ENCODE results near the gene OR1F1. TPM values are rescaled to one million over a fixed set of nuclear protein-coding genes. Genes with fewer than 3 reads are reported as not detected.
"Not testable (repeated sequence)": the region's sequence is repeated elsewhere in the genome, so short reads cannot be mapped to it uniquely, and the experiment has no call there.

Gene OR1F1
- total and polyA plus RNA-seq, 2 donors (not counting 1 experiment from before 2014, with no cell fraction given), result not detected

GRCh38 chr16:3138342-3138741 lies 49.7 kb upstream of the OR1F1 start:
- Histone ChIP-seq H3K79me2 (ENCODE audit: control insufficient read depth, insufficient read depth, low read length) (peaks cover 21% of the 10 kb centered on the region), H2AFZ (ENCODE audit: insufficient read depth, low read depth, low read length, poor library complexity, severe bottlenecking) (no peak overlapping the region), H3K27ac (ENCODE audit: low read length in 2 of 2) (no peak overlapping the region), H4K20me1 (ENCODE audit: control insufficient read depth, insufficient read depth, low read length, poor library complexity, severe bottlenecking) (no peaks in the 10 kb centered on the region), H3K27me3 (replicated peaks in 1 of 4; ENCODE audit: control extremely low read depth in 1 of 4, control insufficient read depth in 3 of 4, insufficient read depth in 4 of 4, low read length in 3 of 4) (no peaks in the 10 kb centered on the region), H3K4me3 (ENCODE audit: control extremely low read depth in 1 of 5, extremely low read depth in 1 of 5, insufficient read depth in 1 of 5, low read depth in 2 of 5, low read length in 4 of 5) (no peak overlapping the region), H3K36me3 (replicated peaks in 1 of 2; ENCODE audit: control extremely low read depth in 1 of 2, control insufficient read depth in 1 of 2, extremely low read depth in 1 of 2, insufficient read depth in 2 of 2, low read length in 1 of 2) (peaks cover 0 to 28% of the 10 kb centered on the region in 2 experiments), H3K4me2 (replicated peaks; ENCODE audit: low read depth, low read length, poor library complexity, severe bottlenecking) (no peak overlapping the region), H3K4me1 (ENCODE audit: control insufficient read depth in 2 of 2, insufficient read depth in 2 of 2, low read length in 2 of 2) (peaks cover 13 to 18% of the 10 kb centered on the region in 2 donors), H3K9ac (ENCODE audit: low read length) (no peak overlapping the region), H3K9me3 (ENCODE audit: control extremely low read depth in 1 of 3, control insufficient read depth in 2 of 3, insufficient read depth in 1 of 3, low read length in 2 of 3) (peaks cover 0 to 4% (median 0%) of the 10 kb centered on the region in 3 donors)
- CTCF ChIA-PET, result interaction anchor here (0.6 to 2.3 kb wide), 2 partner anchors 9 to 43 kb away, joined by 5 to 10 read pairs; no protein-coding TSS in a partner anchor
- WGBS (ENCODE audit: insufficient coverage), result 92% methylated on average over 21 of the region's 21 CpGs
- Mint-ChIP-seq H3K4me1 (peaks cover 18% of the 10 kb centered on the region), H3K27ac (no peak overlapping the region), H3K4me3 (no peak overlapping the region), H3K27me3 (no peaks in the 10 kb centered on the region), H3K9me3 (ENCODE audit: insufficient read depth) (no peaks in the 10 kb centered on the region)
- no peak for DNase-seq
- intact Hi-C loops (cut with micrococcal nuclease), result no loop called here
- POLR2A ChIA-PET, result no interaction called here
- no peak for TF ChIP-seq CTCF (IDR thresholded peaks at IDR 0.05)
- no peak for TF ChIP-seq EZH2 (IDR thresholded peaks at IDR 0.05; ENCODE audit: borderline replicate concordance, insufficient read depth, low read depth, low read length, poor library complexity, severe bottlenecking)
- ATAC-seq (ENCODE audit: low read depth), result no peak

- Histone ChIP-seq H2AFZ (ENCODE audit: insufficient read depth, low read depth, low read length, poor library complexity, severe bottlenecking) (no peak overlapping the region), H3K4me3 (ENCODE audit: control extremely low read depth in 1 of 5, extremely low read depth in 1 of 5, insufficient read depth in 1 of 5, low read depth in 2 of 5, low read length in 4 of 5) (no peak overlapping the region), H3K27ac (ENCODE audit: low read length in 2 of 2) (no peak overlapping the region), H4K20me1 (ENCODE audit: control insufficient read depth, insufficient read depth, low read length, poor library complexity, severe bottlenecking) (no peaks in the 10 kb centered on the region), H3K4me2 (replicated peaks; ENCODE audit: low read depth, low read length, poor library complexity, severe bottlenecking) (no peak overlapping the region), H3K4me1 (ENCODE audit: control insufficient read depth in 2 of 2, insufficient read depth in 2 of 2, low read length in 2 of 2) (peaks cover 10 to 14% of the 10 kb centered on the region in 2 donors), H3K9ac (ENCODE audit: low read length) (no peak overlapping the region), H3K36me3 (replicated peaks in 1 of 2; ENCODE audit: control extremely low read depth in 1 of 2, control insufficient read depth in 1 of 2, extremely low read depth in 1 of 2, insufficient read depth in 2 of 2, low read length in 1 of 2) (peaks cover 0 to 28% of the 10 kb centered on the region in 2 experiments), H3K9me3 (ENCODE audit: control extremely low read depth in 1 of 3, control insufficient read depth in 2 of 3, insufficient read depth in 1 of 3, low read length in 2 of 3) (peaks cover 0 to 4% (median 0%) of the 10 kb centered on the region in 3 donors), H3K27me3 (replicated peaks in 1 of 4; ENCODE audit: control extremely low read depth in 1 of 4, control insufficient read depth in 3 of 4, insufficient read depth in 4 of 4, low read length in 3 of 4) (no peaks in the 10 kb centered on the region), H3K79me2 (ENCODE audit: control insufficient read depth, insufficient read depth, low read length) (peaks cover 17% of the 10 kb centered on the region)
- ChIA-PET POLR2A (no interaction called here), CTCF (interaction anchor here (0.6 to 2.3 kb wide), 4 partner anchors 10 to 80 kb away, joined by 4 to 10 read pairs (median 4); no protein-coding TSS in a partner anchor)
- peaks cover 15% of the 10 kb centered on the region for H3K4me1 Mint-ChIP-seq
- no peak for TF ChIP-seq CTCF (IDR thresholded peaks at IDR 0.05)
- TF ChIP-seq EZH2 (IDR thresholded peaks at IDR 0.05; ENCODE audit: borderline replicate concordance, insufficient read depth, low read depth, low read length, poor library complexity, severe bottlenecking), result no peak
- H3K27me3 Mint-ChIP-seq, result no peaks in the 10 kb centered on the region
- no peak overlapping the region for H3K4me3 Mint-ChIP-seq
- WGBS (ENCODE audit: insufficient coverage), result over 99% methylated on average over 11 of the region's 14 CpGs
- intact Hi-C loops (cut with micrococcal nuclease), result no loop called here
- DNase-seq (no peak), ATAC-seq (ENCODE audit: low read depth) (no peak)
- H3K9me3 Mint-ChIP-seq (ENCODE audit: insufficient read depth), result no peaks in the 10 kb centered on the region
- H3K27ac Mint-ChIP-seq, result no peak overlapping the region
These were observed 49.1 kb upstream of the OR1F1 start for GRCh38 chr16:3138823-3139426.

GRCh38 chr16:3139561-3139960 lies 48.4 kb upstream of the OR1F1 start:
- POLR2A ChIA-PET; H3K4me2 ChIP-seq (replicated peaks; ENCODE audit: low read depth, low read length, poor library complexity, severe bottlenecking); ATAC-seq (ENCODE audit: low read depth); H3K27me3 Mint-ChIP-seq; H3K9ac ChIP-seq (ENCODE audit: low read length); H3K27ac Mint-ChIP-seq; DNase-seq; H3K9me3 Mint-ChIP-seq (ENCODE audit: insufficient read depth); H3K27me3 ChIP-seq (replicated peaks in 1 of 4; ENCODE audit: control extremely low read depth in 1 of 4, control insufficient read depth in 3 of 4, insufficient read depth in 4 of 4, low read length in 3 of 4); H3K27ac ChIP-seq (ENCODE audit: low read length in 2 of 2); H3K9me3 ChIP-seq (ENCODE audit: control extremely low read depth in 1 of 3, control insufficient read depth in 2 of 3, insufficient read depth in 1 of 3, low read length in 2 of 3); intact Hi-C loops (cut with micrococcal nuclease); H3K4me3 Mint-ChIP-seq; H2AFZ ChIP-seq (ENCODE audit: insufficient read depth, low read depth, low read length, poor library complexity, severe bottlenecking); H4K20me1 ChIP-seq (ENCODE audit: control insufficient read depth, insufficient read depth, low read length, poor library complexity, severe bottlenecking); H3K4me3 ChIP-seq (ENCODE audit: control extremely low read depth in 1 of 5, extremely low read depth in 1 of 5, insufficient read depth in 1 of 5, low read depth in 2 of 5, low read length in 4 of 5): not testable (repeated sequence)
- 100% methylated on average over 5 of the region's 9 CpGs for WGBS (ENCODE audit: insufficient coverage)
- peaks cover 12% of the 10 kb centered on the region for H3K79me2 ChIP-seq (ENCODE audit: control insufficient read depth, insufficient read depth, low read length)
- peaks cover 8 to 10% of the 10 kb centered on the region in 2 donors for H3K4me1 ChIP-seq (ENCODE audit: control insufficient read depth in 2 of 2, insufficient read depth in 2 of 2, low read length in 2 of 2)
- H3K36me3 ChIP-seq (replicated peaks in 1 of 2; ENCODE audit: control extremely low read depth in 1 of 2, control insufficient read depth in 1 of 2, extremely low read depth in 1 of 2, insufficient read depth in 2 of 2, low read length in 1 of 2), result peaks cover 0 to 28% of the 10 kb centered on the region in 2 experiments
- peaks cover 13% of the 10 kb centered on the region for H3K4me1 Mint-ChIP-seq
- CTCF ChIA-PET, result interaction anchor here (1.1 to 1.2 kb wide), 2 partner anchors 11 to 81 kb away, joined by 4 read pairs; no protein-coding TSS in a partner anchor
